SKM-1 treated with dmso at 0.1 percent for 144 hours (cell line): ENCODE measurements around the gene SURF1.

Source experiments
- DNase-seq: peaks from one replicate; lab custom pipeline; 2025; ENCODE audit not compliant: unreplicated experiment; lab: John Stamatoyannopoulos, UW

The SURF1 gene

DNA sequence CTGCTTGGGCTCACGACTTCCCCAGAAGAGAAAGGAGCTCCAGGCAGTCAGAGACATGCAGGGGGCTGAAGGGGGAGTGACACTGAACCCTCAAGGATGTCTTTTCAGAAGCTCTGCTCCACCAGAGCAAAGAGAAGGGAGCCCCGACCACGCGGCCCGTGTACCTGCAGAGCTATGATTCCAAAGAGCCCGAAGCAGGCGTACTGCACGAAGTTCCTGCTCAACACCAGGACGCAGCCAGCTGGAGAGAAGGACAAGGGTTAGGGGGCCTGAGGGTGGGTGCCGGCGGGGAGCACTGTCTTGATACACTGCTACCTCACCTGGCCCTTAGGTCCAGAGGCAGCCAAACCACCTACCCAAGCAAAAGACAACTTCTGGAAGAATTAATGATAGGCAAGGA is 10.1 kb upstream of the SURF1 start:
- DNase-seq: no peak

DNA sequence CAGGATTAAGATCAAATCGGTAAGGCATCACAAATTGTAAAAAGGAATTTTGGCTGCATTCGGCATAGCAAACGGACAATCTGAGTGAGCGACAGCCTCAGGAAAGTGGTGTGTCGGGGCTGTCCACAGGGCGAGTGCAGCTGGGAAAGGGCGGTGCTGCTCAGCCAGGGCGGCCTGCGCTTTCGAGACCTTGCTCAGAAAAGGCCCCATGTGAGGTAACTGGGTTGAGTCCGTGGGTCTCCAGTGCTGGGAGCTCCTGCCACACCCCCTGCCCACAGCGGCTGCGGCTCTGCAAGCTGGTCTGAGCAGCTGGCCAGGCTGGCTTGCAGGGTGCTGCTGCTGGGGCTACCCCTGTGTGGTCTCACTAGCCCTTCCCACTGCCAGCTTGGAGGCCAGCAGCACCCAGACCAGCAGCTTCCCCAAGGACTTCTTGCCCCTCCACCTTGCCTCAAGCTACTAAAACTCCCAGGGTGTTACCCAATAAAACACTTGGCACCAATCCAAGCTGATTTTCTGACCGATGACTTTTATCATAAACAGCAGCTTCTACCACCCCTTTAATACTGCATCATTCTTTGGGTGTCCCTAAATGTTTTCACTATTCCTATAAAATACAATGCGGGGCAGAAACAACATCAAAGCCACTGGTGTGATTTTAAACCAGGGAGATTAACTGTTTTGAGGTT is 6.2 kb upstream of the SURF1 start:
- DNase-seq: no peak

DNA sequence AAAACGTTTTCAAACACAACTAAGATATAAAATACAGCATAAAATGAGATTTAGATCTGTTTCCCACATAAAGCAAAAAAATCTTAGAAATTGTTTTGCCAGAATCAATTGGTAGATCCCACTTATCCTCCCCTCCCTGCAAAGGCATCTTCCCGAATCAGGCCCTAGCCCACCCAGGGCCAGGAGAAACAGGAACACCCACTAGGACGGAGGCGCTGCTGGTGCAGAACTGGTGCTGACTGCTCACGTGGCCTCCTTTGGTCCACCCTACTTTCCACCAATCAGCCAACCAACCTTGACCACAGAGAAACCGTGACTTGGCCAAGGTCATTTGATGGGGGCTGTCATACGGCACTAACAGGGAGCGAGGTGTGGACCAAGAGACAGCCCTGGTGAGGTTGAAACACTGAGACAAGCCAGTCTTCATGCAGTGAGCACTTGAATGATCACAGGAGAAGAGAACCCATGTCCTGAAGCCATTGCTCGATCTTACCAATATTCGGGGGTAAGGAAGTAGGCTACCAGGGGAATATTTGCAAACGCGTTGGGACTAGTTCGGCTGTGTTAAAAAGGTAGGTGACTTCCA is 5.3 kb upstream of the SURF1 start:
- no peak for DNase-seq

DNA sequence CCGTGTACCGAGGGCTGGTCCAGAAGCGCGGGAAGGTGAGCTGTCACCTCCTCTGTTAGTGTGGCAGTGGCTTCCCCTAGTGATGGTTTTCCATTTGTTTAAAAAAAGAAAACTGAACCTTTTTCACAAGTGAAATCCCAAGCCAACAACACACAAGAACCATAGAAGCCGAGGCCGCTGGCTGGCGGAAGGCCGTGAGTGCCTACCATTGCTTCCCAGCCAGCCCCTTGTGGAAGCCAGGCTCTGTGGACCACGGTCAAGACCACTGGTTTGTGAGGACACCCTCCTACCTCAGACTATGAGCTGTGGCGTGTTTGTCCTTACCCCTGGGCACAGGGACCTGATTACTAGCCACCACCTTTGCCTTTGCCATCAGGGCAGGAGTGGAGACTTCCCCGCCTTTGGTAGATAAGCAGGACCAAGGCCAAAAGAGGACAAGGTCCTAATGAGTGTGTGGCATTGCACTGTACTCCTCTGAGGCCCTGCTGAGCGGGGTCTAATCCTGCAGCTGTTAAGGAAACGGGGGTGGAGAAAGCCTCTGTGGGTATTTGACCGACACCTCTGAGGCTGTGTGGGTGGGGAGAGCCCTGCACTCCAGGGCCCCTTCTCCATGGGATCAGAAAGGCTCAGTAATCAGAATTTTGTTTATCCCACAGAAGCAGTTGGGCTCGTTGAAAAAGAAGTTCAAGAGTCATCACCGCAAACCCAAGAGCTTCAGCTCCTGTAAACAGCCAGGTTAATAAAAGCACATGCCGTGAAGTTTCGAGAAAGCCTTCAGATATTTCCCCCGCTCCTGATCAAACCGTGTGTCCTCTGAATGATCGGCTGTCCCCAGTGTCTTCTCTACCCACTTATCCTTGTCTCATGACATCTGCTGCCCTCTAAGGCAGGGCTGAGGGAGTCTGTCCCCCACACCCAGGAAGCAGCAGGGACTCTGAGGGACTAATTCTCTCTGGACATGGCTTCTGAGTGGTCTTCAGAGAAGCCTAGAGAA is 4.4 kb upstream of the SURF1 start:
- no peak for DNase-seq

DNA sequence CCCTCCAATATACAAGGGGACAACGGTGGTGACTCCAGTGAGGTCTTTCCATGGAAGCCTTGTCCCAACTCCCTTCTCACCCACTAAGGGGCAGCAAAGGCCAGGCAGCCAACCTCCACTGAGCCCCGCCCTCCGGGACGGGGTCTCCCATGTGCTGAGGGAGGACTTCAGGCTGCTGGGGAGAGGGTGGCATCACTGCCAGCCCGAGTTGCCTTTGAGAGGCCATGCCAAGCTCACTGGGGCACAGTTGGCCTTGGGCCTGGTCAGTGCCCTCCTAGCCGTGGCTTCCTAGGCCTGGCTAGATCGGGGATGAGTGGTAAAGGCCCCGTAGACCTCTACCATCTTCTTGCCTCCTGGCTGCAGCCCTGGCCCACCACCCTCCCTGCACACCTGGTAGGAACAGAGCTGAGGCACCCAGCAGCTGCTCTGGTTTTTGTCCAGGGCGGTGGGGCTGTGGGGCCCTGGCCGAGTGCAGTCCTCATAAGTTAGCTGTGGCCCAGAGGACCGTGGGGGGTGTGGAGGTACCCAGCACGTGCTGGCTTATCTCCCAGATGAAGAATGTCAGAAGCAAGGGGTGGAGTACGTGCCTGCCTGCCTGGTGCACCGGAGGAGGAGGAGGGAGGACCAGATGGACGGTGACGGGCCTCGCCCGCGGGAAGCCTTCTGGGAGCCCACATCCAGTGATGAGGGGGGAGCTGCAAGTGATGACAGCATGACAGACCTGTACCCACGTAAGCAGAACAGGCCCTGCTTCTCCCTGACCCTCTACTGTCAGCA is 3.3 kb upstream of the SURF1 start:
- DNase-seq: no peak

DNA sequence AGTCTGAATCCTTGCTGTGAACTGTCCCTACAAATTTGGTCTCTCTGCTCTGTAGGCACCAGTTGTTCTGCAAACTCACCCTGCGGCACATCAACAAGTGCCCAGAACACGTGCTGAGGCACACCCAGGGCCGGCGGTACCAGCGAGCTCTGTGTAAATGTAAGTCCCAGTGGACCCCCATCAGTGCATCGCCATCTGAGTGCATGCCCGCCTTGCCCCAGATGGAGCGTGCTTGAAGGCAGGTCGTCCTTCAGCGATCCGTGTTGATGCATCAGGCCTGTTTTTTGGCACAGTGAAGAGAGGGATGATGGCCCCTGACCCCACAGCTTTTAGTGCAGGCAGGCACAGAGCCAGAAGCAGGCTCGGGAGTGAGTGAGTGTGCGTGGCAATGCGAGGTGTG is 1.4 kb upstream of the SURF1 start:
- DNase-seq: no peak

DNA sequence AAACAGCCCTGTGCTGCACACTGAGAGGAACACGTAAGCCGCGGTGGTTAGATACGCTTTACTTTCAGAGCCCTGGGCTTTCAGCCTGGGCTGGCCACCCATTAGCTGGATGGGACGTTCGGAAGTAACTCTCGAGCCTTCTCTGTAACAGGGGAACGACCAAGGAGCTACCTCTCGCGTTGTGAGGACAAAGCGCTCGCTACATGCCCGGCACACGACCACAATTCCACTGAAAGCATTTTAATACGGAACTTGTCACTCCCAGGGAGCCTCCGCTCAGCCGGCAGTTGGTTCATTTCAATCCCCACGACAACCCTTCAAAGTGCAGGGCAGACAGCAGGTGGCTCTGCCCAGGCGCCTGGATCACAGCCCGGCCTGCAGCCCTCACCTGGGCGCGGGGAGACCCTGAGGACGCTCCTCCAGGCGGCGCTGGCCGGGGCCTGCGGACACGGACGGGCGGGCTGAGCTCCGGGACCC is 368 bp downstream of the SURF1 start:
- DNase-seq: no peak

DNA sequence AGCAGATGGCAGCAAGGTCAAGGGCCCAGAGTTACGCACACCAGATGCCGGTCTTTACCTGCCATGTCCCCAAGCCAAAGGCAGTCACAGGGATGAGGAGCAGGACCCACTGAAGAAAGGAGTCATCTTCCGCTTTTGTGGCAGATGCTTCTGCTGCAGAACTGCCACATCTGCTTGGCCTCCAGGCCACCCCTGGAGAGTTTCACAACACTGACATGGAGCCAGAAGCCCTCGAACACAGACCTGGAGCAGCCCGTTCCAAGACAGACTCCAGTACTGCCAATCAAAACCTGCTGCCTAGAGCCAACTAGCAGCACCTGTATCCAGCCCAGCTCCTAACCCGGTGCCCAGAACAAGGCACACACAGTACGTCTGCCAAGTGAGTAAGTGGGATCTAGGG is 1.5 kb downstream of the SURF1 start:
- DNase-seq: peak; percentile 19

DNA sequence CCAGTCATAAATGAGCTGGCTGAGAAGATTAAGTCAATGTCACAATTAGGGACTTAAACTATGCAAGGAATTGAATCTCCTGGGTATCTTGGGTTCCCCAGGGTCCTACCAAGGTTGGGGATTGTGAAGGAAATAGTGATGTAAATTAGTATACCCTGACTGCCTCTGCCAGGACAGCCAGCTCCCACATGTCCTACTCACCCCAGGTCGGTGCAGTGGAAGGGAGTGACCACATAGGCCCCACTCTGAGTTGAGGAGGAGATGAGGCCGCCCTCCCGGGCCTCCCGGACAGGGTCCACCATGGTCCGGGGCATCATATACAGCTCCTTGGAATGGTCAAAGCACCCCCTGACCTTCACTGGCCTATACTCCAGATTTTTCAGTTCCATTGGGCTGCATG is 2.7 kb downstream of the SURF1 start:
- DNase-seq: no peak

DNA sequence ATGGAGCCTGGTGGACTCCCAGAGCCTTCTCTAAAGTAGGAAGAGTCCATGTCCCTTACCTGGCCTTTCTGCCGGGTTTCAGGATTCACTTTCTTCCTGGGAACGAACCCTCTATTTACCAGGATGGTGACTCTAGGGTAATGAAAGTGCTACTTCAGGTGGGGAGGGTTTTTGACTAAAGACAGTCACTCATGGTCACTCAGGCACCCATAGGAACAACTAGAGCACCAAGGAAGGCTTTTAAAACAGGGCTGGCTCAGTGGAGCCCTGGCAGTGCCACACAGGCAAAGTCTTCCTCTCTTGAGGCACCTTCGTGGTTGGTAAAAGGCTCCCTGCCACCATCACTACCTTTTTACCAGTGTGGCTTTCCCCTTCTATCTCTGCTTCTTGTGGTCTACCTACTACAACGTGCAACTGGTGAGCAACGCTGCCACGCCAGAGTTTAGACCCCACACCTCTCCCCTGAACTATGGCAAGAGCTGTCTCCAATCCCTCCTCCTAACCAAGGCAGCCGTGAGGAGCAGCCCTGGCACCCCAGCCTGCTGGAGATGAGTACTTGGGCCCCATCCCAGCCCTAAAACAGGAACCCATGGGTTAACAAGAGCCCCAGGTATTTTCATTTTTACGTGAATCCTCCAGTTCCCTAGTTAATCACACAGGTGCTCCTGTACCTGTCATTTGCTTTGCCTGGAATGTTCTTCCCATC is 3.5 kb downstream of the SURF1 start:
- no peak for DNase-seq

DNA sequence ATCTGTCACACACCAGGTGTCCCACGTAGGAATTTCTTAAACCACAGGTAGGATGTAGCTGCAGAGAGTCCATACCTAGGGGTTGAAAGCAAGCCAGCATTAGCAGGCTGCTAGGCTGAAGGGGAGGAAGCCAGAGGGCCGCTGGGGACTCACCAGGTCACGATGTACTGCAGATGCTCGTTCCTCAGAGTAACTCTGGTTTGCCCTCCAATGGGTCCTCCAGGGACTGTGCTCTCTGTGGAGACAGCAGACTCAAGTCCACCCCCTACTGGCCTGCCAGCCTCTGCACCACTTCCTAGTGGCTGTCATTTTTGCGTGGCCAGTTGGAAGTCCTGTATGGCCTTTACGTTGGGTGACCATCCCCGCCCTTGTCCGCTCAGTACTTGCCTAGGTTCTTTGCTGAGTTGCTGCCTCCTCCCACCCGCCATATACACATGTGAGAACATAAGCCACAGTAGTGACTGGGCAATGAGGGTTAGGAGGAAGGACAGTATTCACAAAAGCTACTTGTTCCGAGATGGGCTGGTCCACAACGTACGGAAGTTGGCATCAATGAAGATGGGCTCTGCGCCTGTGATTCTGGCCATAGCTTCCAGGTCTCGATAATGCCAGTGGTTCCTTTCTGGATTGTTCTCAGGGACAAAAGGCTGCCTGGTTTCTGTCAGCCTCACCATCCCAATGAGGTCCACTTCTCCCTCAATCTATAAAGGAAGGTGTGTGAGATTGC is 4.2 kb downstream of the SURF1 start:
- peak; percentile 69 for DNase-seq

DNA sequence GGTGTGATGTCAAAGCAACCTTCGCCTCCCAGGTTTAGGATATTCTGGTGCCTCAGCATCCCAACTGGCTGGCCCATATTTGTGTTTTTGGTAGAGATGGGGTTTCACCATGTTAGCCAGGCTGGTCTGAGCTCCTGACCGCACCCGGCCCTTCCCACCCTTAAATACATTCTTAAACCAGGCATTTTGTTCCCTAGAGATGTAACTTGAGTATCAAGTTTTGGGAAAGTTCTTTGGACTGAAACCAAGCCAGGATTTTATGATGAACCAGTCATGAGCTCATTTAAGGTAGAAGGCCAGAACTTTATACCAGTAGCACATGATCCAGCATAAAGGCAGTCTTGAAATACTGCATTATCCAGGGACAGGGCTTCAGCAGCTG is 4.8 kb downstream of the SURF1 start:
- DNase-seq: no peak

DNA sequence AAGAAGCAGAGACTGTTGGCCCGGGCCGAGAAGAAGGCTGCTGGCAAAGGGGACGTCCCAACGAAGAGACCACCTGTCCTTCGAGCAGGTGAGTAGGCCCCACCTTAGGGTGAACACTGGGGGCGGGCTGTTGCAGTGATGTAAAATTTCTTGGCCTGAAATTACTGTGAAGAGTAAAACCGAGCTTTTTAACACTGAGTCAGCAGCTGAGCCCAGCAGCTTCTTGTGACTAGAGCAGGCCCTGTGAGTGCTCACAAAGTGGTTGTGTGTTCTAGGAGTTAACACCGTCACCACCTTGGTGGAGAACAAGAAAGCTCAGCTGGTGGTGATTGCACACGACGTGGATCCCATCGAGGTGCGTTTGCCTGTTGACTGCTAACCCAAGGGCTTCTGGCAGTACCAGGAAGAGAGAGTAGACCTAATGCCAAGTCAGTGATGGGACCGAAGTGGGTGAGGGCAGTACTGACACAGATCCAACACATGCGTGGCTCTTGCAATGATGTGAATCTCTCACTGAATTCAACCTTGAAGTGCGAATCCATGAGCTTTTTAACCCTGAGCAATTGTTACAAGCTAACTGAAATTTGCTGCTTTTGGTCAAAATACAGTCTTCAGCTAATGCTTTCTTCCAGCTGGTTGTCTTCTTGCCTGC is 6.2 kb downstream of the SURF1 start:
- no peak for DNase-seq

DNA sequence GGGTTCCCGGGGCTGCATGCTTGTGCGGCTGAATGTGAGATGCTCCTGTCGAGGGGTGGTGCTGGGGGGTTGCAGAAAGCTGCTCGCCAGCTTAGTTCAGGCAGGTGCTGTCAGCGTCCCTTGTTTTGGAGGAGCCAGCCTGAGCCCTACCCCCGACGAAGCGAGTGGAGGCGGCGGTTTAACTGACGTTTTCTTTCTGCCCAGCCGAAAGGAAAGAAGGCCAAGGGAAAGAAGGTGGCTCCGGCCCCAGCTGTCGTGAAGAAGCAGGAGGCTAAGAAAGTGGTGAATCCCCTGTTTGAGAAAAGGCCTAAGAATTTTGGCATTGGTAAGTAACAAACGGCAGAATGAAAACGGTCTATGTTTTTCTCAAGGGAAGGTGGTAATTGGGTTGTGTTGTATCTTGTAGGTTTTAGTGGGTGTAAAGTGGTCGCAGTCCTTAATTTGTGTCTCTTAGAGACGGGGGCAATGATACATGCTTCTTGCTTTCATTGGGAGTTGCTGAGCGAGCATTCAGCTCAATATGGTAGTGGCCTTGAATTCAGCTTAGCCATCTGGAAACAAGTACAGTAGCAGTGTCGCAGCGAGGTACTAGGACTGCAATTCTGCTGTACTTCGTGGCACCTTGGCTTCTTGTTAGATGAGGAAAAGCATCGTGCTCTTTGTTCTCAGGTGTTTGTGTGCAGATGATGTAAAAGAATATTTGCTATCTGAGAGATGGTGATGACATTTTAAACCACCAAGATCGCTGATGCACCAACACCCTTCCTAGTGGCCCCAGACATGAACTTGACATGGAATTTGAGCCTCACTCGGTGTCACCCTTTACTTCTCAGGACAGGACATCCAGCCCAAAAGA is 7.3 kb downstream of the SURF1 start:
- no peak for DNase-seq

DNA sequence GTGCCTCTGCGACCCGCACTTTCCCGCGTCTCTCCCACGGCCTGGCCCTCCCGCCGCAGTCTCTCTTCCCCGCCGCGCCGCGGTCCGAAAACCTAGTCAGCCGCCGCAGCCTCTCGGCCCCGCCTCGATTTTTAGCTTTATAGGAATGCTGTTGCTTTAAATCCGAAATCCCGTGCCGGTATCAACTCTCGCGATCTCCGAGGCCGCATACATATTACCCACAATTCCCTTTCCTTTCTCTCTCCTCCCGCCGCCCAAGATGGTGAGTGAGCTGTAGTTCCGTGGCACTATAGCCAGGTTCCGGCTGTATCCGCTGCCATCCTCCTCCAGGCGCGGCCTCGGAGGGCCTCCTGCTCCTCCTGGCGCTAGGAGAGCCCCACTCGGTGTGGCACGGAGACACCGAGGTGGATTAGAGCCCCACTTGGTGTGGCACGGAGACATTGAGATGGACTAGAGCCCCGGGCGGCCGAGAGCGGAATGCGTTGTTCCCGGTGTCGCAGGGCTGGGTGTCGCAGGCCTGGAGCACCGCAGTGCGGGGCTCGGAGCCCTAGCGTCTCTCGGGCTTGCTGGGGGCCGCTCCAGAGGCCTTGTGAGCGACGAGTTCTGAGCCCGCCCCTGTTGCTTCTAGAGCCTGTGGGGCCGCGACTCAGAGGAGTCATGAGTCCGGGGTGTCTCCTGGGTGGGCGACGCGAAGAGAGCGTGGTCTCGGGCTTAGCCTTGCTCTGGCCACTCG is 8.1 kb downstream of the SURF1 start, which contains the start of the genes MED22 and RPL7A:
TSS of gene MED22 (minus strand) at position 147 of the 733 bp plus-strand sequence. CDS start 1,469 bp downstream, outside the sequence.
TSS of gene RPL7A (plus strand) at position 234 of the 733 bp plus-strand sequence. CDS start at position 260, 26 bp downstream.
- peak; percentile 94 for DNase-seq

DNA sequence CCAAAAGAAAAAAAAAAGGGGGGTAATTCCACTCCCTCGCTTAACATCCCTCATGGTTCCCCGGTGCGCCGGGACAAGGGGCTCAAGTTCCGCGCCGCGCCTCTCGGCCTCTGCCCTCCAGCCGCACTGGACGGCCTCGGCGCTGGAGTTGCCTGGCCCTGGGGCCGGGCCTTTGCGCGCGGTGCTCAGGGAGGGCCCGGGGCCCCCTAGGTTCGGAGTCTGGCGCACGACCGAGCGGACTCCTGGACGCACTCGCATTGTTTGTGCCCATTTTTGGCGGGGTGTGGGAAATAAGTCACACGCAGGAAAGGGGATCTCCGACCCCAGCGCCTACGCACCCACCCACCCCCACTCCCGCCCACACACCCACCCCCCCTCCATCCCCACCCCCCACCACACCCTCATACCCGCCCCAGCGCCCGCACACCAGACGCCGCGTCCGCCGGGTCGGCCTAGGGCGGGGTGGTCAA is 8.7 kb downstream of the SURF1 start:
- no peak for DNase-seq
